GM19043 (cell line): ENCODE data around the gene ANKRD63.

Source experiments
- ATAC-seq: cut with Tn5 transposase; IDR thresholded peaks from one replicate; pipeline ENCODE4 v1.9.1; 2021; ENCODE audit warnings: low read depth; ENCODE audit not compliant: unreplicated experiment

The ANKRD63 gene

DNA sequence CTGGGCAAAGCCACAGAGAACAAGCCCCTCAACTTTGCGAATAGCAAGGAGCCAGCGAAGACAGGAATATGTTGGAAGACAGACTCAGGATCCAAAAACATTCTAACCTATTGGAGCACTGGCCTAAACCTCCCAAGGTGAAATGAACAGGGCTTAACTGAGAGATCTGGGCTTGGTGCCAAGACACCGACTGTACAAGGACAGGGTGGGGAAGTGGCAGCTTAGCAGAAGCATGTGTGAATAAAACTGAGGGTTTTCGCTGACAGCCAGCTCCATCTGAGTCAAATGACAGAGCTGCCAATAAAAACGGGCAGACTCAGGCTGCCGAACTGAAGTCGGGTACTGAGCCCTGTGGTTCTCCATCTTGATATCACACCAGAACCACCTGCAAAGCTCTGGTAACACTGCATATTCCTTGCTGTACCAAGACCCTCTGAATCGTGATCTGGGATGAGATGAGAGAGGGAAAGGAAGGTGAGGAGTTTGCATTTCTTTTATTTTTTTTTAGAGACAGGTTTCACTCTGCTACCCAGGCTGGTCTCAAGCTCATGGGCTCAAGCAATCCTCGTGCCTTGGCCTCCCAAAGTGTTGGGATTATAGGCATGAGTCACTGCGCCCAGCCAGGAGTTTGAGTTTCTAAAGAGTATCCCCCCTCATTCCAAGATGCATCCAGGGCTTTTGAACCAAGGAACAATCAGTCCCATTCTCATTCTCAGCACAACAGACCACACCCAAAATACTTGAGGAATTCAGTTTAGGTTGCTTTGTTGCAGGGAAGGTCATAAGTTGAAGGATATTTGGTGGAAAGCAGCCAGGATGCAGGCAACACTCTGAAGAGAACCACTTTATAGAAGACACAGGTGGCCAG is 30.9 kb upstream of the ANKRD63 start:
- ATAC-seq: no peak

DNA sequence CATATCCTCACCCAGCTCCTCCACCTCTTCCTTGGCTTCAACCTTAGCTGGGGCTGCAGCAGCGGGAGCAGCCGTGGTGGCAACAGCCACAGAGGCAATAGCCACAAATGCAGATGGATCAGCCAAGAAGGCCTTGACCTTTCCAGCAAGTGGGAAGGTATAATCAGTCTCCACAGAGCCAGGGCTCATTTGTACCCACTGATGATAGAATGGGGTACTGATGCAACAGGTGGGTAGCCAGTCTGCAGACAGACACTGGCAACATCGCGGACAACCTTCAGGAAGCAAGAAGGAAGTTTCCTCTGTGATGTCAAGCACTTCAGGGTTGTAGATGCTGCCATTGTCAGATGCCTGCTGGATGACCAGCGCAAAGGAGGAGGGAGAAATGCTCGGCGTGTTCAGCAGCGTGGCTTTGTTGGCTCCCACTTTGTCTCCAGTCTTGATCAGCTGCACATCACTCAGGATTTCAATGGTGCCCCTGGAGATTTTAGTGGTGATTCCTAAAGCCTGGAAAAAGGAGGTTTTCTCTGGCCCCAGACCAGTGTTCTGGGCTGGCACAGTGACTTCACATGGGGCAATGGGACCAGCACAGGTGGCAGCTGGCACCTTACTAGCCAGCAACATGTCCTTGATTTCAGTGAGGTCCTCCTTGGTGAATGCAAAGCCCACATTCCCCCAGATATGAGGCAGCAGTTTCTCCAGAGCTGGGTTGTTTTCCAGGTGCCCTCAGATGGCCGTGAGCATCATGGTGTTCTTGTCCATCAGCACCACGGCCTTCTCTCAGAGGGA is 29.7 kb upstream of the ANKRD63 start:
- no peak for ATAC-seq

- ATAC-seq: no peak
Observed at GRCh38 chr15:40310993-40311392, 28.1 kb upstream of the ANKRD63 start.

DNA sequence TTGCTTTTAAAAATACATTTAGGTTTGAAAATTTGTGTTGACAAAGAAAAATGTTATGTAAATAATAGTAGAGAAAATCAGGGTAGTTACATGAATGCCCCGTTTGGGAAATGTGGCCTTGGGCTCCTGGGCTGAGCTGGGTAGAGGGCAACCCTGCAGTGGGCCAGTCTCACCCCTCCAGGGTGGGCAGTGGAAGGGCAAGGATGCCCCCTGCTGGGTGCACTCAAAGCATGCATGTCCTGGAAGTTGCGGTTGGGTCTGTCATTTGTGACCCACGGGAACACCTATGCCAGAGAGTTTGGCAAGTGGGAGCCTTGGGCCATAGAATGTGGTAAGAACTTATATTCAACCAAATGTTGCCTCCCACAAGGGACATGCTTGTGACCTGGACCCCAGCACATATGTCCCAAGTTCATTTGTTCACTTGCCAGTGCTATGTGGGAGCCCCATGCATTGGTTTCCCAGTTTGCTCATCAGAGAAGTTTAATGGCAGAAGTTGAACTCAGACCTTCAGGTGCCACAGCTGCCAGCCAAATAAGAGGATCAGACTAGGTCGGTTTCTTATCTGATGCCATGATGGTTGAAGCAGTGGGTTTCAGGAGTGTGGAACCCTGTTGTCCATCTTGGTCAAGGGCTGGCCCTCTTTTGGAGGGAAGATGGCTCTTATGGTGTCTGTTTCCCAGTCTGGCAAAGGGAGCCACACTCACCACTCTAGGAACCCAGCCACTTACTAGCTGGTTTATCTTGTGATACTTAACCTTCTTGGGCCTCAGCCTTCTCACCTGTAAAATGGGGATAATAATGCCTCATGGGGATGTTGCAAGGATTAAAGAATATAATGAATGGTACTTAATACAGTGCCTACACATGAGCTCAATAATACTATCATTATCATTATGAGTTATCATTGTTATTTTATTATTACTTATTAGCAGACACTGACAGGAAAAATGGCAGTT is 27.4 kb upstream of the ANKRD63 start:
- no peak for ATAC-seq

DNA sequence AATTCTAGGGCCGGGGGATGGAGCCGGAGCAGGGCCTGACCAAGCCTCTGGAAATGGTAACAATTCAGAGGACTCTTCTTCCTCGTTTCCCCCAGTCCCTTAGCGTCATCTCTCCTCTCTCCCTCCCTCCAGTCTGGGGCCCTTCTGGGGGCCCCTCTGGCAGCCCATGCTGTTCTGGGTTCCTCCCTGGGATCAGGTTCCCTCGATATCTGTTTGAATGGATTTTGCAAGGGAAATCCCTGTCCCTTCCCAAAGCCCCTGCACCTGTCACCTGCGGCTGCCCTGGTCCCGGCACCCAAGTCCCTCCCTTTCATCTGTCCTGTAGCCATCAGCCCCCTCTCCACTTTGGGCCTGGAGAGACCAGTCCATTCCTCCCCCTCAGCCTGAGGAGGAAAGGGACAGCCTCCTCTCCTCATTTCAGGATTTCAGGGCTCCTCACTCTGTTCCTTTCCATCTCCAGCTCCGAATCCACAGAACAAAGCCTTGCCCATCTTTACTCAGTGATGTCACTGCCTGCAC is 26.5 kb upstream of the ANKRD63 start:
- ATAC-seq: no peak

- peak; percentile 48 for ATAC-seq
Observed at GRCh38 chr15:40307421-40308211, 24.8 kb upstream of the ANKRD63 start, which contains the start of gene PLCB2. Gene PLCB2 (minus strand): TSS chr15:40307935. CDS start chr15:40307672, 263 bp downstream.

DNA sequence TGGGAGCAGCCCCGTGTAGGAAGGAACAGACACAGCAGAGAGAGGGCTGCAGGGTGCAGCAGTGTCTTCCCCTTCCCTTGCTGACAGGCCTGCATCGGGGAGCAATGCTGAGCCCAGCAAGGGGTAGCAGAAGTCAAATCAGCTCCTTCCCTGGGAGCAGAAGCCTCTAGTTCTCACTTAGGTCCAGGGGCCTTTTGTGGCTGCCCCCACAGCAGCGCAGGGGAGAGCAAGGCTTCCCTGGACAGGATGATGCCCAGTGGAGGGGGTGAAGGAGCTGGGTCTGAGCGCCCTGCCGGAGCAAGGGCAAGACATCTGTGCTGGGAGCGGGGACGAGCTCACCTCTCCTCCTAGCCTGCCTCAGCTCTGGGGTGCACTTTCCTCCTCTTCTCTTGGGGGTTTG is 24.0 kb upstream of the ANKRD63 start:
- no peak for ATAC-seq

DNA sequence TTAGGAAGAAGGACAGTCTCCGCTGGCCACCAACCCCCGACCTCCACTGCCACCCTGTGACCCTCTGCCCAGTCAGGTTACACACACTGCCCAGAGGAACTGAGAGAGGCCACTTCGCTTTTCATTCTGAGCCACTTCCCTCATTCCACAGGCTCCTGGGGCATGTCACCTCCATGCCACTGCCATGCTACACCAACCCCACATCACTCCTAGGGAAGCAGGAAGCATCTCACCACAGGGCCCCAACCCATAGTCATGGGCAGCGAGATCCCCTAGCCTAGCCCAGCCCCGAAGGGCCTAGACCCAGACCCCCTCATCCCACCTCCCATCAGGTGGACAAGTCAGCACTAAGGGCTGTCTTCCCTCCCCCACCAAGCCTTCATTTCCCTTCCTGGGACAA is 23.5 kb upstream of the ANKRD63 start:
- no peak for ATAC-seq

- ATAC-seq: no peak
Observed at GRCh38 chr15:40305281-40305680, 22.4 kb upstream of the ANKRD63 start.

- no peak for ATAC-seq
Observed at GRCh38 chr15:40303576-40303975, 20.7 kb upstream of the ANKRD63 start.

DNA sequence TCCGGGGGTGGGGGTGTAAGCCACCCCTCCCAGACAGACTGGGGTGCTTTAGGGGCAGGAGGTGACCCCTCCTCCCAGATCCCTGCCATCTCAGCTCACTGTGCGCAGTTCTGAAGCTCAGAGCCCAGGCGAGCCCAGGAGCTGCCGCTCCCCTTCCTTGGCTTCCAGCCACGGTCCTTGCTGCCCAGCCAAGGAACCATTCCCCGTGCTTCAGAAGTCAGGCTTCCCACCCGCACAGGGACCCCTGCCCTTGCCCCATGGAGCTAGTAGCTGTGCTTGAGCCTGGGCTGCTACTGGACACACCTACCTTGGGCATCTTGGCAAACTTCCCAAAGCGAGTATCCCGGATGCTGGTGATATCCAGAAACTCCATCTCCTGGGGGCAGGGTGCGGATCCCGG is 20.1 kb upstream of the ANKRD63 start:
- no peak for ATAC-seq

GRCh38 chr15:40302288-40302886 is 19.5 kb upstream of the ANKRD63 start:
- ATAC-seq: no peak

- no peak for ATAC-seq
Observed at GRCh38 chr15:40301467-40302179, 18.8 kb upstream of the ANKRD63 start.

GRCh38 chr15:40300771-40301170 is 17.9 kb upstream of the ANKRD63 start:
- no peak for ATAC-seq

GRCh38 chr15:40300367-40300766 is 17.5 kb upstream of the ANKRD63 start:
- no peak for ATAC-seq

GRCh38 chr15:40298216-40298935 is 15.5 kb upstream of the ANKRD63 start:
- ATAC-seq: no peak

- no peak for ATAC-seq
Observed at GRCh38 chr15:40297356-40297755, 14.5 kb upstream of the ANKRD63 start.
